ENCODE data around the gene SLC6A6.
"Not testable (repeated sequence)": the region's sequence is repeated elsewhere in the genome, so short reads cannot be mapped to it uniquely, and the experiment has no call there.

The SLC6A6 gene

GRCh38 chr3:14437705-14438104 lies 35.3 kb downstream of the SLC6A6 start:
- DNase-seq: not testable (repeated sequence)

DNA sequence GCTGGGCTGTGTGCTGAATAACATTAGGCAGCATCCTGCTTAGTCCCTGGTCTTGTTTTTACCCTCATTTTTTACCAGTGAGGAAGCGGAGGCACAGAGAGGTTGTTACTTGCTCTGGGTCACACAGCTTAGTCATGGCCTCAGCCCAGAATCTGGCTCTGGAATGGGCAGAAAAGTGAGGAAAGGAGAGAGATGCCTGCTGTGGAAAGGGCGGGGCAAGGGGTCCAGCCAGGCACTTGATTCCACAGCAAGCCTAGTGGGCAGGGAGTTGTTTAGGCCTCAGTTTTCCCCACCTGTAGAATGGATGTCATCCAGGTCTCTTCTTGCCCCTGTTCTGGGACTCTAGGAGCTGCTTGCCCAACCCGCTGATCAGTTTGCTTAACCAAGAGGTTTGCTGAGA lies 35.9 kb downstream of the SLC6A6 start:
- no peak for DNase-seq

DNA sequence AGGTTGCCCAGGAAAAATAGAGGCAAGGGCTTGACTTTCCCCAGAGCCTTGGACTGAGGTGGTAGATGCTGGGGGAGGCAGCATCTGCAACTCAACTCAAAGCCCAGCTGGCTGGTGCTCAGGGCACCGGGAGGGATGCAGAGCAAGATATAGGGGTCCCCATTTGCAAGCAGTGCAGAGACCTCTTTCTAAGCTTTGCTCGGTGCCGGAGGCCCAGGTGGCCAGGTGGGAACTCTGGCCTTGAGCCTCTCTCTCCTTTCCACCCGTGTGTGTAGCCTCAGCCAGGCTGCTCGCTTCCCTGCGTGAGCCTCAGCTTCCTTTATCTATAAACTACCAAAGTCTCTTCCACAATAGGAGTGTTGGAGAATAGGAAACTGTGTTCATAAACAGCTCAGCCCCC lies 36.5 kb downstream of the SLC6A6 start:
- no peak for DNase-seq

- peak; percentile 76 for DNase-seq
These were observed 37.2 kb downstream of the SLC6A6 start for GRCh38 chr3:14439501-14440167.

DNA sequence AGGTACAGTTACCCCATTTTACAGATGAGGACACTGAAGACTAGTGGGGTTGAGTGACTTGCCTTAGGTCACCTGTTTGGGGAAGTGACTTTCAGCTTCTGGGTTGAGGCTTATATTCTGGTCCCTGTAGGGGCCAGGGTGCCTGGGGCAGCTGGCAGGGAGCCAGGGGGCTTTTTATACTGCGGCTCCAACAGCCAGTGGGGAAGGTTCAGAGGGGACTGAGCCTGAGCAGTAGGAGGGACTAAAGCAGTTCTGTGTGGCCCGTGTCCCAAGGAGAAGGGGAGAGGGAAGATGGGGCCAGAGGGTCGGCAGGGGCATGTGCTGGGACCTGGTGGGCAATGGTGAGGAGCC lies 37.7 kb downstream of the SLC6A6 start:
- DNase-seq: no peak

GRCh38 chr3:14440531-14441239 lies 38.3 kb downstream of the SLC6A6 start:
- peak; percentile 60 for DNase-seq

- DNase-seq: no peak
These were observed 39.0 kb downstream of the SLC6A6 start for GRCh38 chr3:14441240-14441919.

- no peak for DNase-seq
These were observed 39.5 kb downstream of the SLC6A6 start for GRCh38 chr3:14441920-14442300.

DNA sequence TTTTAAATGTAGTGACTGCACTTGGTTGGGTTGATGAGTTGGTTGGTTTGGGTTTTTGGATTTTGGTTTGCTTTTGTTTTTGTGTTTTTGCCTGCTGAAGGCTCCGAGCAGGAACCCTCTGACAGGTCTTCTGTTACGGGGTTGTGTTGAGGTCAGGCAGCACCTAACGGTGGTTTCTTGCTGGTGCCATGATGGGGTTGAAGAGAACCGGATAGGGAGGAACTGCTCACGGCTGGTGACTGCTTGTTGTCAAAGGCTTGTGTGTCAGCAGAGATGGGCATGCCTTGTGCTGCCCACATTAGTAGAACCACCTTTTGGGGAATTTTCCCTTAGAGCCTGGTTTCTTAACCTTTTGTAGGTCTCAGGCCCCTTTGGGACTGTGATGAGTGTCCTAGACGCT lies 42.0 kb downstream of the SLC6A6 start:
- DNase-seq: no peak

DNA sequence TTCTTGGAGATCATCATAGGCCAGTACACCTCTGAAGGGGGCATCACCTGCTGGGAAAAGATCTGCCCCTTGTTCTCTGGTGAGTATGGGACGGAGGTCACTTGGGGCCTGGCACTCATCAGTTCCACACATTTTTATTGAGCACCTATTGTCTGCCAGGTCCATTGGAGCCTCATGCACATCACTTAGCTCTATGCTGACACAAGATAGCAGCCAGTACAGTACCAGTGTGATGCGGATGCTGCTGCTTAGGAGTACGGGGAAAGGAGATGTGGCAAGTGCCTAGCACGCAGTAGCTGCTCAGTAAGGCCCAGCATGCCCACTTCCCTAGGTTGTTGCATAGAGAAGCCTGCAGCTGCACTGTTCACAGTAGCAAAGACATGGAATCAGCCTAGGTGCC lies 43.4 kb downstream of the SLC6A6 start:
- DNase-seq: no peak

GRCh38 chr3:14446988-14447570 lies 44.7 kb downstream of the SLC6A6 start:
- no peak for DNase-seq

DNA sequence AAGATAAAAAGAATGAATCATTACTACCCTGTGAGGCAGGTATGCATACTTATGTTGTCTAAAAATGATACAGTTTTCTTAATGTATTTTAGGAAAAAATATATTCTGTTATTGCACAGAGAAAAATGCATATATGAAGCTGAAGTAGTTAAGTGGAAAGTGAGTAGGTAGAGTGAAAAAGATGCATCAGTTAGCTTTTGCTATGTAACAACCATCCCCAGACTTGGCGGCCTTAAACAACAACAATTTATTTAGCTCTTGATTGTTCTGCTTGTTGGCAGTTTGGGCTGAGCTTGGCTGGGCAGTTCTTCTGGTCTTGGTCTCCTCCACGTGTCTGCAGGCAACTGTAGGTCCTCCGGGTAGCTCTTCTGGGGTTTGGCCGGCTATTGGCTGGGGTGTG lies 45.7 kb downstream of the SLC6A6 start:
- DNase-seq: no peak

GRCh38 chr3:14448756-14449727 lies 46.6 kb downstream of the SLC6A6 start:
- no peak for DNase-seq

DNA sequence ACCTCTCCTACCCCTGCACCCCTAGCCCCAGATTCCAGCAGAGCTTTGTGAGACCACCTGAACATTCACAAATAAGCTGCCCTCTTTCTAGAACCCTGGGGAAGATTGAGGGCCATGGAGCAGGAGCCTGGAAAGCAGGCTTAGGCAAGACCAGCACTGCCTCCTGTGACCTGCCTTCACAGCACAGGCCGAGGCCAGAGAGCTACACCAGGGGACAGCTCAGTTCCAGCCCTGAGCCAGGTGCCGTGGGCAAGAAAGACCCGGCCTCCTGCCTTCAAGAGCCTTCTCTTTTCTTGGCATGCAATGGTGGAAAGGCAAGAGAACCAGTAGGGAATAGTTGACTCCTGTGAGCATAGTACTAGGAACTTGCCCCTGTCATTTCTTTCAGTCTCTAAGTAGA lies 48.1 kb downstream of the SLC6A6 start:
- no peak for DNase-seq

DNA sequence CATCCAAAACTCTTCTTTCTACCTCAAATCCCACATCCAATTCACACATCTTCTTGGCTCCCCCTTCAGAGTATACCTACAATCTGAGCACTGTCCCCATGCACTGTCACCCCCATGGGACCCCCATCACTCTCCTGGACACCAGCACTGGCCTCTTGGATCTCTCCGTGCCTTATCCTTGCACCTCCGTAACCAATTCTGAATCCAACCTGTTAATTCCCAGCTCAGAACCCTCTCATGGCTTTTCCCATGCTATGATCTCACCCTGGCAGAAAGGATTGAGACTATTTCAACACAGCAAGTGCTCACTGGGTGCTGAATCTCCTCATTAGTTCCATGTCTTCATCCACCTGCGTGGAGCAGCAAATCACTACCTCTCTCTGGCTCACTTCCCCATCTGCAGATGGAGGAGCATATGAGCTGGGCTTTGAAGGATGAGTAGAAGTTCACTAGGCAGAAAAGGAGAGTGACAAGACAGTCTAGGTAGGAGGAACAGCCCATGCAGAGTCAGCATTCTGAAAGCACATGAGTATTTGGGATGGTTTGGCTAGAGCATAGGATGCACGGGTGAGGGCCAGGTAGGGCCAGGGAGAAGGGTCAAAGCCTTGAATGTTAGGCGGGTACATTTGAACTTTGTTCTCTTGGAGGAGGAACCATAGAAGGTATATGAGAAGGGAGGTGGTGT lies 48.7 kb downstream of the SLC6A6 start:
- no peak for DNase-seq

DNA sequence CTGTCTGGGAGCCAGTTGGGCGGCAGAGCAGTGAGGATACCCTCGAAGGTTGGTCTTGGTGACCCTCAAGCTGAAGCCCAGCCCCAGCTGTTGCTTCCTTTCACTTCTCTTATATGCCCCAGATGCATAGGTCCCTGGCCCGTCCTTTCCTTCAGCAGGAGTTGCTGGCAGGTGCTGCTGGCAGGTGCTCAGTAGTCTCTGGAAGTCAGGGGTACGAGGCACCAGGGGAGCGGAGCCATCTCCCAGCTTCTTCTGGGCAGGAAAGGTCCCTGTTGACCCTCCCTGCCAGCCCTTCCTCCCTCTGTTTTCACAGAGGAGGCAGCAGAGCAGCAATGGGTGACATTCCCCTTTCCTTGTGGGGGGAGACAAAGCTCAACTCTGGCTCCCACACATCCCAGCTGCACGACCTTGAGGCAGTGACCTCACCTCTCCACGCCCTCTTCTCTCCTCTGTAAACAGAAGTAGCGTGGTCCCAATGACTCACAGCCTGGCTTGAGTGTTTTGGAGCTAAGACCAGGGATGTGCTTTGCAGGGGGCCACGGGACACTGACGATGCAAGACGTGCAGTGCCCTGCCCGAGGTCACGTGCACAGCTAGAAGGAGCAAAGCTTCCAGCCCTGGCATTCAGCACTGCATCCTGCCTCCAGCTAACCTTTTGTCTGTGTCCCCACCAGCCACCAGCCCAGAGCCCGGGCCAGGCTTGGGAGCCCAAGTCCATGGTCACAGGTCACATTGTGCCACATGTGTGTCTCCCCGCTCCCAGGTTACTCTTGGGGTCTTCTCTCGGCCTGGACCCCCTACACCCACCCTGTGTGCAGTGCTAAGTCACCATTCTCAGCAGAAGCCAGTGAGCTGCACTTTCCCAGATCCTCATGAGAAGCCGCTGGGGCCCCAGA lies 49.7 kb downstream of the SLC6A6 start:
- peak; percentile 72 for DNase-seq

GRCh38 chr3:14452740-14453710 lies 50.6 kb downstream of the SLC6A6 start:
- DNase-seq: peak; percentile 98

- peak; percentile 57 for DNase-seq
These were observed 51.7 kb downstream of the SLC6A6 start for GRCh38 chr3:14453876-14454638.
